GM18907 (cell line): ENCODE data around the gene PHYHD1.
"Not testable (repeated sequence)": the region's sequence is repeated elsewhere in the genome, so short reads cannot be mapped to it uniquely, and the experiment has no call there.

Experiments used
- ATAC-seq: cut with Tn5 transposase; IDR thresholded peaks from one replicate; pipeline ENCODE4 v1.9.1; 2021; ENCODE audit warnings: mild to moderate bottlenecking, moderate library complexity; ENCODE audit not compliant: unreplicated experiment

PHYHD1 gene

GRCh38 chr9:128919402-128920089 lies 1.2 kb upstream of the PHYHD1 start:
- ATAC-seq = no peak

- no peak for ATAC-seq
These were observed 1.3 kb downstream of the PHYHD1 start for GRCh38 chr9:128921881-128922763.

- no peak for ATAC-seq
These were observed 2.7 kb downstream of the PHYHD1 start for GRCh38 chr9:128923493-128923883.

GRCh38 chr9:128927731-128928411 lies 7.1 kb downstream of the PHYHD1 start:
- no peak for ATAC-seq

GRCh38 chr9:128928624-128929023 lies 7.8 kb downstream of the PHYHD1 start:
- ATAC-seq = no peak

- ATAC-seq = no peak
These were observed 8.8 kb downstream of the PHYHD1 start for GRCh38 chr9:128929560-128929959.

GRCh38 chr9:128933731-128934130 lies 12.9 kb downstream of the PHYHD1 start:
- ATAC-seq = no peak

GRCh38 chr9:128936171-128936865 lies 15.5 kb downstream of the PHYHD1 start:
- ATAC-seq = no peak

- ATAC-seq = no peak
These were observed 16.8 kb downstream of the PHYHD1 start for GRCh38 chr9:128937310-128938165.

- no peak for ATAC-seq
These were observed 19.6 kb downstream of the PHYHD1 start for GRCh38 chr9:128940271-128940921.

- no peak for ATAC-seq
These were observed 20.4 kb downstream of the PHYHD1 start for GRCh38 chr9:128940946-128941755.

- ATAC-seq = no peak
These were observed 23.2 kb downstream of the PHYHD1 start for GRCh38 chr9:128943832-128944620.

GRCh38 chr9:128944966-128945365 lies 24.2 kb downstream of the PHYHD1 start:
- ATAC-seq = not testable (repeated sequence)

GRCh38 chr9:128945798-128946501 lies 25.2 kb downstream of the PHYHD1 start:
- ATAC-seq = no peak

- no peak for ATAC-seq
These were observed 25.9 kb downstream of the PHYHD1 start for GRCh38 chr9:128946571-128947276.

- ATAC-seq = no peak
These were observed 26.4 kb downstream of the PHYHD1 start for GRCh38 chr9:128947277-128947526.
